HEK293 (cell line): ENCODE results near the gene PLK1.

Experiments
- CTCF ChIA-PET: fragments of 350-600 bp; formaldehyde crosslinking; extraction: SDS; loops from one replicate; lab custom pipeline; 2021; ENCODE audit warnings: antibody characterized with exemption; lab: Yijun Ruan, JAX
- POLR2A ChIA-PET: fragments of 300-600 bp; formaldehyde crosslinking; extraction: SDS; loops from one replicate; lab custom pipeline; 2020; ENCODE audit warnings: antibody characterized with exemption, inconsistent platforms; lab: Yijun Ruan, JAX
- H3K27ac ChIP-seq: fragments of 200-500 bp; sonication (Bioruptor generic); 2 replicates; pipeline ENCODE4 v1.5.1; 2014; ENCODE audit warnings: low read depth, low read length, control low read depth, inconsistent platforms; ENCODE audit errors: extremely low read depth
- H3K36me3 ChIP-seq, 2 experiments: fragments of 200-500 bp in 1 of 2; sonication (Bioruptor generic) in 1 of 2; 1 replicate in 1 of 2; 2 replicates in 1 of 2; pipeline ENCODE4 v1.5.1; 2014 to 2017; ENCODE audit warnings: inconsistent platforms in 2 of 2, low read length in 2 of 2; ENCODE audit not compliant: control insufficient read depth in 2 of 2, insufficient read depth in 1 of 2
- H3K4me1 ChIP-seq: fragments of 200-500 bp; sonication (Bioruptor generic); 2 replicates; pipeline ENCODE4 v1.5.1; 2014; ENCODE audit warnings: mild to moderate bottlenecking, low read length, inconsistent platforms; ENCODE audit not compliant: control insufficient read depth, insufficient read depth
- H3K4me3 ChIP-seq: 2 replicates; pipeline ENCODE4 v1.5.1; 2011; ENCODE audit warnings: low read depth, mild to moderate bottlenecking, control low read depth, low read length, moderate library complexity
- H3K9me3 ChIP-seq: fragments of 200-500 bp; sonication (Bioruptor generic); 2 replicates; pipeline ENCODE4 v1.5.1; 2014; ENCODE audit warnings: low read depth, low read length, inconsistent platforms; ENCODE audit not compliant: control insufficient read depth, insufficient read depth
- GLIS2 ChIP-seq: fragments of 450-650 bp; formaldehyde crosslinking; IDR thresholded peaks from 2 replicates; pipeline ENCODE4 v1.5.1; 2016; ENCODE audit warnings: missing biosample characterization, missing genetic modification characterization
- KLF16 ChIP-seq: fragments of 450-650 bp; formaldehyde crosslinking; IDR thresholded peaks from 2 replicates; pipeline ENCODE4 v1.5.1; 2017; ENCODE audit warnings: missing biosample characterization, missing genetic modification characterization
- REPIN1 ChIP-seq: fragments of 450-650 bp; formaldehyde crosslinking; IDR thresholded peaks from 2 replicates; pipeline ENCODE4 v1.5.1; 2017; ENCODE audit warnings: missing biosample characterization, missing genetic modification characterization, low read depth
- ZNF112 ChIP-seq: fragments of 450-650 bp; formaldehyde crosslinking; IDR thresholded peaks from 2 replicates; pipeline ENCODE4 v1.5.0; 2017; ENCODE audit warnings: missing biosample characterization, missing genetic modification characterization
- ZNF140 ChIP-seq: fragments of 450-650 bp; formaldehyde crosslinking; IDR thresholded peaks from 2 replicates; pipeline ENCODE4 v1.5.1; 2016; ENCODE audit warnings: missing biosample characterization, missing genetic modification characterization
- ZNF146 ChIP-seq: fragments of 450-650 bp; formaldehyde crosslinking; IDR thresholded peaks from 2 replicates; pipeline ENCODE4 v1.5.1; 2016; ENCODE audit warnings: missing biosample characterization, missing genetic modification characterization
- ZNF175 ChIP-seq: fragments of 450-650 bp; formaldehyde crosslinking; IDR thresholded peaks from 2 replicates; pipeline ENCODE4 v1.5.1; 2016; ENCODE audit warnings: missing biosample characterization, missing genetic modification characterization
- ZNF214 ChIP-seq: fragments of 450-650 bp; formaldehyde crosslinking; IDR thresholded peaks from 2 replicates; pipeline ENCODE4 v1.5.1; 2017; ENCODE audit warnings: missing biosample characterization, mild to moderate bottlenecking, missing genetic modification characterization, borderline replicate concordance
- ZNF280C ChIP-seq: fragments of 450-650 bp; formaldehyde crosslinking; IDR thresholded peaks from 2 replicates; pipeline ENCODE4 v1.5.1; 2016; ENCODE audit warnings: missing biosample characterization, missing genetic modification characterization
- ZNF311 ChIP-seq: fragments of 450-650 bp; formaldehyde crosslinking; IDR thresholded peaks from 2 replicates; pipeline ENCODE4 v1.5.1; 2017; ENCODE audit warnings: missing biosample characterization, missing genetic modification characterization, borderline replicate concordance
- ZNF335 ChIP-seq: fragments of 450-650 bp; formaldehyde crosslinking; conservative IDR thresholded peaks from 2 replicates; pipeline ENCODE4 v1.5.1; 2016; ENCODE audit warnings: missing biosample characterization, missing genetic modification characterization
- ZNF544 ChIP-seq: fragments of 450-650 bp; formaldehyde crosslinking; IDR thresholded peaks from 2 replicates; pipeline ENCODE4 v1.5.0; 2017; ENCODE audit warnings: missing biosample characterization, missing genetic modification characterization
- ZNF585B ChIP-seq: fragments of 450-650 bp; formaldehyde crosslinking; IDR thresholded peaks from 2 replicates; pipeline ENCODE4 v1.5.1; 2016; ENCODE audit warnings: missing biosample characterization, missing genetic modification characterization
- ZNF600 ChIP-seq: fragments of 450-650 bp; formaldehyde crosslinking; IDR thresholded peaks from 2 replicates; pipeline ENCODE4 v1.5.1; 2016; ENCODE audit warnings: missing biosample characterization, missing genetic modification characterization
- ZNF626 ChIP-seq: fragments of 450-650 bp; sonication (Bioruptor Pico); formaldehyde crosslinking; IDR thresholded peaks from 2 replicates; pipeline ENCODE4 v1.5.1; 2018; ENCODE audit warnings: missing biosample characterization, missing genetic modification characterization, inconsistent platforms
- ZNF843 ChIP-seq: fragments of 450-650 bp; formaldehyde crosslinking; IDR thresholded peaks from 2 replicates; pipeline ENCODE4 v1.5.1; 2016; ENCODE audit warnings: missing biosample characterization, missing genetic modification characterization
- ZXDB ChIP-seq: fragments of 450-650 bp; formaldehyde crosslinking; IDR thresholded peaks from 2 replicates; pipeline ENCODE4 v1.5.1; 2016; ENCODE audit warnings: missing biosample characterization, missing genetic modification characterization
- TF ChIP-seq, protein P1 (sequence below): fragments of 450-650 bp; formaldehyde crosslinking; IDR thresholded peaks from 2 replicates; pipeline ENCODE4 v1.5.1; 2016; ENCODE audit warnings: missing biosample characterization, missing genetic modification characterization
- TF ChIP-seq, protein P2 (sequence below): fragments of 450-650 bp; formaldehyde crosslinking; IDR thresholded peaks from 2 replicates; pipeline ENCODE4 v1.5.1; 2016; ENCODE audit warnings: missing biosample characterization, missing genetic modification characterization
- TF ChIP-seq, protein P3 (sequence below): fragments of 450-650 bp; formaldehyde crosslinking; IDR thresholded peaks from 2 replicates; pipeline ENCODE4 v1.5.1; 2016; ENCODE audit warnings: missing biosample characterization, missing genetic modification characterization, borderline replicate concordance
- TF ChIP-seq, protein P4 (sequence below): fragments of 450-650 bp; formaldehyde crosslinking; optimal IDR thresholded peaks from 2 replicates; pipeline ENCODE3; 2016; ENCODE audit warnings: missing biosample characterization, mild to moderate bottlenecking, missing genetic modification characterization
- TF ChIP-seq, protein P5 (sequence below): fragments of 450-650 bp; formaldehyde crosslinking; IDR thresholded peaks from 2 replicates; pipeline ENCODE4 v1.5.1; 2016; ENCODE audit warnings: missing biosample characterization, missing genetic modification characterization

PLK1 gene

DNA sequence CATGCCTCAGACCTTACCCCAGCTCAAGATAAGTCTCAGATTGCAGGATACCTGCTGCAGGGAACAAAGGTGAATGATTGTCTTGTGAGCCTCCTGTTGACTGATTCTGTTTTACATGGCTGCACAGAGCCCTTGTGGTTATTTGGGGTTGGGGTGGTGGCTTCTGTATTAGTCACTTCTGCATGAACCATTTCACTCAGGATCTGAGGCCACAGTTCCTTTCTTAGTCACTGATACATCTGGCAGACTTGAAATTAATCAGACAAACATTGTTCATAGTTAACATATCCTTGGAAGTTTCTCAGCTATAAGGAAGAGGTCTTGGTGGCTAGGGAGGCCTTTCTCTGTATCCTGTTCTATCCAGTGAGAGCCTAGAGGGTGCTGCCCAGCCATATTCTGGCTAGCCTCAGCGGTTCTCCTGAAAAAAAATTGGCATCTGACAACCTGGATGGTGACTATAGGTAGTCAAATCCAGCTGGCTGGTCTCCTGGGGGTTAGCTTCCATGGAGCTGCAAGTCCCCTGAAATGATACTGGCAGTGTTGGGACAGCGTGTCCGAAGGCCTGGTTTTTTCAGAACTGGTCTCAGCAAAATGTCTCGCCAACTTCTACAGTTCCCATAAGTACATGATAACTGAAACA lies 8.4 kb upstream of the PLK1 start (continued):
- TF ChIP-seq ZNF311 = no peak
- no peak for TF ChIP-seq GLIS2
- no peak for TF ChIP-seq ZNF112 (tag by site-specific recombination)
- TF ChIP-seq, protein P1, sequence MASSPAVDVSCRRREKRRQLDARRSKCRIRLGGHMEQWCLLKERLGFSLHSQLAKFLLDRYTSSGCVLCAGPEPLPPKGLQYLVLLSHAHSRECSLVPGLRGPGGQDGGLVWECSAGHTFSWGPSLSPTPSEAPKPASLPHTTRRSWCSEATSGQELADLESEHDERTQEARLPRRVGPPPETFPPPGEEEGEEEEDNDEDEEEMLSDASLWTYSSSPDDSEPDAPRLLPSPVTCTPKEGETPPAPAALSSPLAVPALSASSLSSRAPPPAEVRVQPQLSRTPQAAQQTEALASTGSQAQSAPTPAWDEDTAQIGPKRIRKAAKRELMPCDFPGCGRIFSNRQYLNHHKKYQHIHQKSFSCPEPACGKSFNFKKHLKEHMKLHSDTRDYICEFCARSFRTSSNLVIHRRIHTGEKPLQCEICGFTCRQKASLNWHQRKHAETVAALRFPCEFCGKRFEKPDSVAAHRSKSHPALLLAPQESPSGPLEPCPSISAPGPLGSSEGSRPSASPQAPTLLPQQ (tag by site-specific recombination) = no peak
- TF ChIP-seq ZNF146 (tag by site-specific recombination) = no peak
- no peak for TF ChIP-seq ZNF335
- no peak for TF ChIP-seq ZNF626

GRCh38 chr16:23673971-23674614 lies 4.6 kb upstream of the PLK1 start:
- POLR2A ChIA-PET = no interaction called here
- H3K4me1 ChIP-seq = no peaks in the 10 kb centered on the region
- no peak overlapping the region for H3K4me3 ChIP-seq
- H3K27ac ChIP-seq = no peak overlapping the region
- no peaks in the 10 kb centered on the region for H3K9me3 ChIP-seq
- peaks cover 0 to 56% of the 10 kb centered on the region in 2 experiments; a peak in 1 of 3 replicates for H3K36me3 ChIP-seq
- CTCF ChIA-PET = no interaction called here
- TF ChIP-seq, protein P2, sequence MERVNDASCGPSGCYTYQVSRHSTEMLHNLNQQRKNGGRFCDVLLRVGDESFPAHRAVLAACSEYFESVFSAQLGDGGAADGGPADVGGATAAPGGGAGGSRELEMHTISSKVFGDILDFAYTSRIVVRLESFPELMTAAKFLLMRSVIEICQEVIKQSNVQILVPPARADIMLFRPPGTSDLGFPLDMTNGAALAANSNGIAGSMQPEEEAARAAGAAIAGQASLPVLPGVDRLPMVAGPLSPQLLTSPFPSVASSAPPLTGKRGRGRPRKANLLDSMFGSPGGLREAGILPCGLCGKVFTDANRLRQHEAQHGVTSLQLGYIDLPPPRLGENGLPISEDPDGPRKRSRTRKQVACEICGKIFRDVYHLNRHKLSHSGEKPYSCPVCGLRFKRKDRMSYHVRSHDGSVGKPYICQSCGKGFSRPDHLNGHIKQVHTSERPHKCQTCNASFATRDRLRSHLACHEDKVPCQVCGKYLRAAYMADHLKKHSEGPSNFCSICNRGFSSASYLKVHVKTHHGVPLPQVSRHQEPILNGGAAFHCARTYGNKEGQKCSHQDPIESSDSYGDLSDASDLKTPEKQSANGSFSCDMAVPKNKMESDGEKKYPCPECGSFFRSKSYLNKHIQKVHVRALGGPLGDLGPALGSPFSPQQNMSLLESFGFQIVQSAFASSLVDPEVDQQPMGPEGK (tag by site-specific recombination) = no peak
- TF ChIP-seq, protein P3, sequence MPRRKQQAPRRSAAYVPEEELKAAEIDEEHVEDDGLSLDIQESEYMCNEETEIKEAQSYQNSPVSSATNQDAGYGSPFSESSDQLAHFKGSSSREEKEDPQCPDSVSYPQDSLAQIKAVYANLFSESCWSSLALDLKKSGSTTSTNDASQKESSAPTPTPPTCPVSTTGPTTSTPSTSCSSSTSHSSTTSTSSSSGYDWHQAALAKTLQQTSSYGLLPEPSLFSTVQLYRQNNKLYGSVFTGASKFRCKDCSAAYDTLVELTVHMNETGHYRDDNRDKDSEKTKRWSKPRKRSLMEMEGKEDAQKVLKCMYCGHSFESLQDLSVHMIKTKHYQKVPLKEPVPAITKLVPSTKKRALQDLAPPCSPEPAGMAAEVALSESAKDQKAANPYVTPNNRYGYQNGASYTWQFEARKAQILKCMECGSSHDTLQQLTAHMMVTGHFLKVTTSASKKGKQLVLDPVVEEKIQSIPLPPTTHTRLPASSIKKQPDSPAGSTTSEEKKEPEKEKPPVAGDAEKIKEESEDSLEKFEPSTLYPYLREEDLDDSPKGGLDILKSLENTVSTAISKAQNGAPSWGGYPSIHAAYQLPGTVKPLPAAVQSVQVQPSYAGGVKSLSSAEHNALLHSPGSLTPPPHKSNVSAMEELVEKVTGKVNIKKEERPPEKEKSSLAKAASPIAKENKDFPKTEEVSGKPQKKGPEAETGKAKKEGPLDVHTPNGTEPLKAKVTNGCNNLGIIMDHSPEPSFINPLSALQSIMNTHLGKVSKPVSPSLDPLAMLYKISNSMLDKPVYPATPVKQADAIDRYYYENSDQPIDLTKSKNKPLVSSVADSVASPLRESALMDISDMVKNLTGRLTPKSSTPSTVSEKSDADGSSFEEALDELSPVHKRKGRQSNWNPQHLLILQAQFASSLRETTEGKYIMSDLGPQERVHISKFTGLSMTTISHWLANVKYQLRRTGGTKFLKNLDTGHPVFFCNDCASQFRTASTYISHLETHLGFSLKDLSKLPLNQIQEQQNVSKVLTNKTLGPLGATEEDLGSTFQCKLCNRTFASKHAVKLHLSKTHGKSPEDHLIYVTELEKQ (tag by site-specific recombination) = no peak
- TF ChIP-seq ZNF600 (tag by site-specific recombination) (no peak), ZNF585B (tag by site-specific recombination) (no peak), ZNF280C (tag by site-specific recombination) (no peak), ZXDB (no peak), ZNF140 (tag by site-specific recombination) (no peak), ZNF214 (no peak), KLF16 (tag by site-specific recombination) (no peak), ZNF175 (no peak), REPIN1 (no peak), ZNF544 (tag by site-specific recombination) (no peak), ZNF843 (tag by site-specific recombination) (no peak)
- TF ChIP-seq, protein P4, sequence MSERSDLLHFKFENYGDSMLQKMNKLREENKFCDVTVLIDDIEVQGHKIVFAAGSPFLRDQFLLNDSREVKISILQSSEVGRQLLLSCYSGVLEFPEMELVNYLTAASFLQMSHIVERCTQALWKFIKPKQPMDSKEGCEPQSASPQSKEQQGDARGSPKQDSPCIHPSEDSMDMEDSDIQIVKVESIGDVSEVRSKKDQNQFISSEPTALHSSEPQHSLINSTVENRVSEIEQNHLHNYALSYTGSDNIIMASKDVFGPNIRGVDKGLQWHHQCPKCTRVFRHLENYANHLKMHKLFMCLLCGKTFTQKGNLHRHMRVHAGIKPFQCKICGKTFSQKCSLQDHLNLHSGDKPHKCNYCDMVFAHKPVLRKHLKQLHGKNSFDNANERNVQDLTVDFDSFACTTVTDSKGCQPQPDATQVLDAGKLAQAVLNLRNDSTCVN (tag by site-specific recombination) = no peak
- TF ChIP-seq, protein P5, sequence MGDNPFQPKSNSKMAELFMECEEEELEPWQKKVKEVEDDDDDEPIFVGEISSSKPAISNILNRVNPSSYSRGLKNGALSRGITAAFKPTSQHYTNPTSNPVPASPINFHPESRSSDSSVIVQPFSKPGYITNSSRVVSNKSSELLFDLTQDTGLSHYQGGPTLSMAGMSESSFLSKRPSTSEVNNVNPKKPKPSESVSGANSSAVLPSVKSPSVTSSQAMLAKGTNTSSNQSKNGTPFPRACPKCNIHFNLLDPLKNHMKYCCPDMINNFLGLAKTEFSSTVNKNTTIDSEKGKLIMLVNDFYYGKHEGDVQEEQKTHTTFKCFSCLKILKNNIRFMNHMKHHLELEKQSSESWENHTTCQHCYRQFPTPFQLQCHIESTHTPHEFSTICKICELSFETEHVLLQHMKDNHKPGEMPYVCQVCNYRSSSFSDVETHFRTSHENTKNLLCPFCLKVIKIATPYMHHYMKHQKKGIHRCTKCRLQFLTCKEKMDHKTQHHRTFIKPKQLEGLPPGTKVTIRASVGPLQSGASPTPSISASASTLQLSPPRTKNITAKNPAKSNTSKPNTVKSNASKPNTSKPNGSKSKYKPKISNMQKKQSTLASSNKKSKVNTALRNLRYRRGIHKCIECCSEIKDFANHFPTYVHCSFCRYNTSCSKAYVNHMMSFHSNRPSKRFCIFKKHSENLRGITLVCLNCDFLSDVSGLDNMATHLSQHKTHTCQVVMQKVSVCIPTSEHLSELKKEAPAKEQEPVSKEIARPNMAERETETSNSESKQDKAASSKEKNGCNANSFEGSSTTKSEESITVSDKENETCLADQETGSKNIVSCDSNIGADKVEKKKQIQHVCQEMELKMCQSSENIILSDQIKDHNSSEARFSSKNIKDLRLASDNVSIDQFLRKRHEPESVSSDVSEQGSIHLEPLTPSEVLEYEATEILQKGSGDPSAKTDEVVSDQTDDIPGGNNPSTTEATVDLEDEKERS (tag by site-specific recombination) = no peak
